ENCODE measurements around the gene ATIC. TPM values are rescaled to one million over a fixed set of nuclear protein-coding genes. Genes with fewer than 3 reads are reported as not detected.

ATIC gene
- total RNA-seq = 17.8 and 50.2 TPM in 2 replicates

GRCh38 chr2:215311625-215312396, at the start of gene ATIC:
Gene ATIC (plus strand): TSS chr2:215312059. CDS start chr2:215312143, 84 bp downstream.

Other genes with a start within 250 kb of the ATIC start
- under 0.01 TPM in 2 replicates for gene ABCA12, start 173.4 kb upstream of the ATIC start, total RNA-seq
- 5,379 and 12,823 TPM in 2 replicates for gene FN1, start 124.0 kb downstream of the ATIC start, total RNA-seq

Measured in regular cardiac myocyte (primary cell).